Neural progenitor cell (in vitro differentiated cells): ENCODE results near the gene PEX6. TPM values are rescaled to one million over a fixed set of nuclear protein-coding genes. Genes with fewer than 3 reads are reported as not detected.

ENCODE experiments used
- DNase-seq: peaks from one replicate; pipeline ENCODE4 v3.0.0-alpha.2; 2016; ENCODE audit warnings: low spot score
- H2AFZ ChIP-seq: fragments of 200-600 bp; sonication (generic); replicated peaks from 2 replicates; pipeline ENCODE4 v1.6.1; 2016; ENCODE audit warnings: antibody characterized with exemption
- H3F3A ChIP-seq: fragments of 200-600 bp; sonication (generic); 2 replicates; pipeline ENCODE4 v1.6.1; 2016; ENCODE audit warnings: antibody characterized with exemption, low read depth
- H3K27ac ChIP-seq: fragments of 200-600 bp; sonication (generic); 2 replicates; pipeline ENCODE4 v1.5.1; 2016; ENCODE audit warnings: mild to moderate bottlenecking
- H3K27me3 ChIP-seq: fragments of 200-600 bp; sonication (generic); 2 replicates; pipeline ENCODE4 v1.6.1; 2016; ENCODE audit warnings: mild to moderate bottlenecking, moderate library complexity
- H3K36me3 ChIP-seq: fragments of 200-600 bp; sonication (generic); 2 replicates; pipeline ENCODE4 v1.5.1; 2016
- H3K4me1 ChIP-seq: fragments of 200-600 bp; sonication (generic); 2 replicates; pipeline ENCODE4 v1.6.1; 2016; ENCODE audit warnings: mixed run types
- H3K4me2 ChIP-seq: fragments of 200-600 bp; sonication (generic); 2 replicates; pipeline ENCODE4 v1.6.1; 2016
- H3K4me3 ChIP-seq: fragments of 200-600 bp; sonication (generic); 2 replicates; pipeline ENCODE4 v1.5.1; 2016
- H3K79me2 ChIP-seq: fragments of 200-600 bp; sonication (generic); 2 replicates; pipeline ENCODE4 v1.6.1; 2016; ENCODE audit warnings: low read depth
- H3K9ac ChIP-seq: fragments of 200-600 bp; sonication (generic); 2 replicates; pipeline ENCODE4 v1.6.1; 2016
- H3K9me3 ChIP-seq: fragments of 200-600 bp; sonication (generic); 2 replicates; pipeline ENCODE4 v1.5.1; 2016; ENCODE audit warnings: low read depth
- H4K20me1 ChIP-seq: fragments of 200-600 bp; sonication (generic); 2 replicates; pipeline ENCODE4 v1.6.1; 2016; ENCODE audit warnings: low read depth
- H3K27ac Mint-ChIP-seq: 3 replicates; pipeline ENCODE4 v1.8.0; 2021; ENCODE audit warnings: mixed read lengths
- H3K27me3 Mint-ChIP-seq: 2 replicates; pipeline ENCODE4 v1.8.0; 2022; ENCODE audit warnings: low read depth, mild to moderate bottlenecking, inconsistent platforms, moderate library complexity, mixed read lengths; ENCODE audit not compliant: insufficient read depth
- H3K36me3 Mint-ChIP-seq: 3 replicates; pipeline ENCODE4 v1.8.0; 2021; ENCODE audit warnings: mixed read lengths
- H3K4me1 Mint-ChIP-seq: 3 replicates; pipeline ENCODE4 v1.8.0; 2021; ENCODE audit warnings: mixed read lengths
- H3K4me3 Mint-ChIP-seq: 3 replicates; pipeline ENCODE4 v1.8.0; 2021; ENCODE audit warnings: mild to moderate bottlenecking, moderate library complexity, mixed read lengths
- H3K9me3 Mint-ChIP-seq: 3 replicates; pipeline ENCODE4 v1.8.0; 2020; ENCODE audit warnings: mixed read lengths
- CTCF ChIP-seq: fragments of 200-600 bp; sonication (generic); IDR thresholded peaks from 2 replicates; pipeline ENCODE4 v1.5.1; 2017; ENCODE audit warnings: antibody characterized with exemption, mild to moderate bottlenecking
- EZH2 ChIP-seq: fragments of 200-600 bp; sonication (generic); IDR thresholded peaks from 2 replicates; pipeline ENCODE4 v1.6.1; 2017; ENCODE audit warnings: antibody characterized with exemption, mild to moderate bottlenecking, moderate library complexity
- EZH2phosphoT487 ChIP-seq: fragments of 200-600 bp; sonication (generic); IDR thresholded peaks from 2 replicates; pipeline ENCODE4 v1.6.1; 2017; ENCODE audit warnings: antibody characterized with exemption
- total RNA-seq: library from RNA; depleted of rRNA; stranded (reverse); fragments of >200 nt; gene quantifications from 2 replicates; pipeline ENCODE4 v1.2.3, GENCODE V29; 2015; ENCODE audit warnings: low replicate concordance

PEX6 gene
- total RNA-seq, 1 donor from 2014 or later = 11.3 TPM

DNA sequence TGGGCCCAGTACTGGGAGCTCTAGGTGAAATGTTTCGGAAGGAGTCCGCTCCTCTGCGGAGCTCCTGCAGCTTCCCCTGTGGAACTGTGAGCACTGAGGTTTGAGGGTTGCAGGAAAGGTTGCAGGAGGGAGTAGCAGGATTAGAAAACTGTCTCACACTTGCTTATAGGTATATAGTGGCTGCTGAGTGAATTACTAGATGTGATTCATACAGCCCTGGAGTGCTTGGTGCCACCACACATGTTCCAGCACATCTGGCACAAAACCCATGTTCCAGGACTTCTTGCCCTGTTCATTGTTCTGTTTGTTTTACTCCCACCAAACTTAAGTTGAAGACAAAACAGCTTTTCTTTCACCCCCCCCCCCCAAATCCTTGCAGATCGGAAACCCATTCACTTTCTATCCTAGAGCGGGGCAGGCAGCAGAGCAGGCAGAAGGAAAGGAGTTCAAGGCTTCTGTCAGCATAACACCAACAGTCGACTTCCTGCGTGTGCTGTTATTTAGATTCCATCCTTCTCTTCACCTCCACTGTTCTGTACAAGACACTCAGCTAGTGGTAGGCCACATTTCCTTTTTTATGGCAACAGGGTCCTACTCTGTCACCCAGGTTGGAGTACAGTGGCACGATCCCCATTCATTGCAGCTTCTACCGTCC lies 669 bp upstream of the PEX6 start:
- H3K4me3 Mint-ChIP-seq = peak overlapping the region; percentile 89
- H3K27ac ChIP-seq = no peak overlapping the region
- DNase-seq = no peak

DNA sequence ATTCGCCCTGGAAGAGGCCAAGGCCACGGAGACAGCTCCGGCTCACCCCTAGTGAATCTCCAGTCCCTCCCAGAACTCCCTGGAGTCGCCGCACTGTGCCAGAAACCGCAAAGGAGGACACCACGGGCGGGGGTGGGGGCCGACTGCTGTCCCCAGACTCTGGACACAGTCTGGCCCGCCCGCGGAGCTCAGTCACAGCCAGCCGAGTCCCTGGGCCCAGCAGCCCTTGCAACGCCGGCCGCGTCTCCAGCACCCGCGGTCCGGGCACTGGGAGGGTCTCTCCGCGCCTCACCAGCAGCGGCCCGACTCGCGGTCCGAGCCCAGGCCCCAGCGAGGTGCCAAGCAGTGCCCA lies 518 bp downstream of the PEX6 start:
- peak overlapping the region; percentile 99 for H3K4me3 ChIP-seq
- no peak overlapping the region for H3K27ac ChIP-seq
- Mint-ChIP-seq H3K27me3 (peaks cover 4% of the 10 kb centered on the region), H3K4me1 (peaks cover 19% of the 10 kb centered on the region), H3K9me3 (no peaks in the 10 kb centered on the region), H3K36me3 (peaks cover 6% of the 10 kb centered on the region), H3K27ac (no peak overlapping the region), H3K4me3 (peak overlapping the region; percentile 88)
- H3K4me1 ChIP-seq = peaks cover 9% of the 10 kb centered on the region
- H3F3A ChIP-seq = peaks cover 12% of the 10 kb centered on the region
- DNase-seq = peak; percentile 48
- H3K36me3 ChIP-seq = no peaks in the 10 kb centered on the region
- TF ChIP-seq EZH2 = no peak
- H3K9ac ChIP-seq = peak overlapping the region; percentile 72
- H3K4me2 ChIP-seq = peak overlapping the region; percentile 100
- H3K79me2 ChIP-seq = peaks cover 12% of the 10 kb centered on the region
- H3K9me3 ChIP-seq = no peaks in the 10 kb centered on the region
- H3K27me3 ChIP-seq = no peaks in the 10 kb centered on the region
- peak overlapping the region; percentile 61 for H2AFZ ChIP-seq
- H4K20me1 ChIP-seq = peaks cover 4% of the 10 kb centered on the region

More for the DNA sequence above, 669 bp upstream of the PEX6 start:
- Mint-ChIP-seq H3K4me1 (peaks cover 26% of the 10 kb centered on the region), H3K27me3 (peaks cover 4% of the 10 kb centered on the region), H3K36me3 (peaks cover 2% of the 10 kb centered on the region), H3K9me3 (no peaks in the 10 kb centered on the region), H3K27ac (peak overlapping the region; percentile 97)
- no peaks in the 10 kb centered on the region for H3K36me3 ChIP-seq
- peaks cover 12% of the 10 kb centered on the region for H3K79me2 ChIP-seq
- no peaks in the 10 kb centered on the region for H3K27me3 ChIP-seq
- H3F3A ChIP-seq = peaks cover 18% of the 10 kb centered on the region
- TF ChIP-seq CTCF (no peak), EZH2phosphoT487 (no peak), EZH2 (no peak)
- H4K20me1 ChIP-seq = peaks cover 4% of the 10 kb centered on the region
- H3K9me3 ChIP-seq = no peaks in the 10 kb centered on the region
- H3K4me2 ChIP-seq = peak overlapping the region; percentile 100
- peak overlapping the region; percentile 99 for H3K4me3 ChIP-seq
- no peak overlapping the region for H3K9ac ChIP-seq
- H2AFZ ChIP-seq = peak overlapping the region; percentile 61
- H3K4me1 ChIP-seq = peaks cover 9% of the 10 kb centered on the region

GRCh38 chr6:42974919-42975505 lies 4.0 kb downstream of the PEX6 start:
- Mint-ChIP-seq H3K27ac (no peak overlapping the region), H3K36me3 (peaks cover 6% of the 10 kb centered on the region), H3K9me3 (no peaks in the 10 kb centered on the region), H3K27me3 (peaks cover 4% of the 10 kb centered on the region), H3K4me3 (no peak overlapping the region), H3K4me1 (peaks cover 20% of the 10 kb centered on the region)
- no peak overlapping the region for H2AFZ ChIP-seq
- H3K79me2 ChIP-seq = peaks cover 12% of the 10 kb centered on the region
- H3K4me2 ChIP-seq = no peak overlapping the region
- no peaks in the 10 kb centered on the region for H3K9me3 ChIP-seq
- H3K27ac ChIP-seq = no peak overlapping the region
- no peaks in the 10 kb centered on the region for H3K36me3 ChIP-seq
- H3K27me3 ChIP-seq = no peaks in the 10 kb centered on the region
- no peak for DNase-seq
- peaks cover 9% of the 10 kb centered on the region for H3F3A ChIP-seq
- H3K9ac ChIP-seq = no peak overlapping the region
- peaks cover 9% of the 10 kb centered on the region for H3K4me1 ChIP-seq
- no peak for TF ChIP-seq EZH2
- H3K4me3 ChIP-seq = no peak overlapping the region
- H4K20me1 ChIP-seq = peaks cover 4% of the 10 kb centered on the region

GRCh38 chr6:42973926-42974325 lies 5.1 kb downstream of the PEX6 start:
- DNase-seq = no peak
- peaks cover 4% of the 10 kb centered on the region for H3K27me3 Mint-ChIP-seq
- H3K27ac Mint-ChIP-seq = no peak overlapping the region

More at GRCh38 chr6:42973926-42974325, 5.1 kb downstream of the PEX6 start:
- H3K4me1 Mint-ChIP-seq = peaks cover 9% of the 10 kb centered on the region
- Histone ChIP-seq H2AFZ (no peak overlapping the region), H3K4me2 (no peak overlapping the region), H3K4me3 (no peak overlapping the region), H3K79me2 (peaks cover 12% of the 10 kb centered on the region), H3F3A (no peaks in the 10 kb centered on the region), H3K9ac (no peak overlapping the region), H3K9me3 (no peaks in the 10 kb centered on the region), H3K36me3 (no peaks in the 10 kb centered on the region), H4K20me1 (peaks cover 4% of the 10 kb centered on the region), H3K4me1 (peaks cover 6% of the 10 kb centered on the region), H3K27me3 (no peaks in the 10 kb centered on the region), H3K27ac (no peak overlapping the region)
- H3K4me3 Mint-ChIP-seq = no peak overlapping the region
- TF ChIP-seq CTCF (no peak), EZH2 (no peak), EZH2phosphoT487 (no peak)
- peaks cover 9% of the 10 kb centered on the region for H3K36me3 Mint-ChIP-seq
- no peaks in the 10 kb centered on the region for H3K9me3 Mint-ChIP-seq
